PC-9 (cell line): Measurements from ENCODE around the gene WDR88.
A peak's percentile ranks its signal among the peaks of the same experiment; 100 is the strongest.

Source experiments
- EZH2 ChIP-seq: fragments of 200-600 bp; sonication (generic); IDR thresholded peaks from 2 replicates; pipeline ENCODE4 v1.8.0; 2017; ENCODE audit warnings: antibody characterized with exemption, low read depth
- TF ChIP-seq, protein P1 (sequence below): fragments of 200-600 bp; sonication (generic); conservative IDR thresholded peaks from 2 replicates; pipeline ENCODE4 v1.6.1; 2017; ENCODE audit warnings: mixed run types, antibody characterized with exemption, mild to moderate bottlenecking, moderate library complexity

- TF ChIP-seq, protein P1, sequence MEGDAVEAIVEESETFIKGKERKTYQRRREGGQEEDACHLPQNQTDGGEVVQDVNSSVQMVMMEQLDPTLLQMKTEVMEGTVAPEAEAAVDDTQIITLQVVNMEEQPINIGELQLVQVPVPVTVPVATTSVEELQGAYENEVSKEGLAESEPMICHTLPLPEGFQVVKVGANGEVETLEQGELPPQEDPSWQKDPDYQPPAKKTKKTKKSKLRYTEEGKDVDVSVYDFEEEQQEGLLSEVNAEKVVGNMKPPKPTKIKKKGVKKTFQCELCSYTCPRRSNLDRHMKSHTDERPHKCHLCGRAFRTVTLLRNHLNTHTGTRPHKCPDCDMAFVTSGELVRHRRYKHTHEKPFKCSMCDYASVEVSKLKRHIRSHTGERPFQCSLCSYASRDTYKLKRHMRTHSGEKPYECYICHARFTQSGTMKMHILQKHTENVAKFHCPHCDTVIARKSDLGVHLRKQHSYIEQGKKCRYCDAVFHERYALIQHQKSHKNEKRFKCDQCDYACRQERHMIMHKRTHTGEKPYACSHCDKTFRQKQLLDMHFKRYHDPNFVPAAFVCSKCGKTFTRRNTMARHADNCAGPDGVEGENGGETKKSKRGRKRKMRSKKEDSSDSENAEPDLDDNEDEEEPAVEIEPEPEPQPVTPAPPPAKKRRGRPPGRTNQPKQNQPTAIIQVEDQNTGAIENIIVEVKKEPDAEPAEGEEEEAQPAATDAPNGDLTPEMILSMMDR: peak; percentile 86
- TF ChIP-seq EZH2: no peak
Measured at GRCh38 chr19:33125929-33126388, 6.0 kb upstream of the WDR88 start.
